Measurements from ENCODE around the gene STING1. TPM values are rescaled to one million over a fixed set of nuclear protein-coding genes. Genes with fewer than 3 reads are reported as not detected.

Gene STING1
- total RNA-seq, 1 experiment from 2014 or later, result 0.48 TPM

- no peak overlapping the region for H4K8ac ChIP-seq (replicated peaks; ENCODE audit: insufficient read length, low read depth, low read length)
Measured at GRCh38 chr5:139451176-139451575, 31.4 kb downstream of the STING1 start.

More at GRCh38 chr5:139451176-139451575, 31.4 kb downstream of the STING1 start:
- Histone ChIP-seq H3K23me2 (ENCODE audit: insufficient read length, low read depth, low read length, poor library complexity, severe bottlenecking) (no peaks in the 10 kb centered on the region), H3K27ac (ENCODE audit: insufficient read length, low read depth, low read length) (no peak overlapping the region), H3K14ac (ENCODE audit: insufficient read depth, low read length) (no peak overlapping the region), H3K4ac (ENCODE audit: low read depth, low read length) (no peak overlapping the region), H2BK120ac (ENCODE audit: low read depth, low read length, poor library complexity, severe bottlenecking) (no peak overlapping the region), H3K18ac (ENCODE audit: insufficient read length, low read depth, low read length) (no peak overlapping the region), H2BK12ac (ENCODE audit: insufficient read length, low read depth, low read length) (no peak overlapping the region), H2BK15ac (ENCODE audit: low read depth, low read length) (no peak overlapping the region), H3K27me3 (ENCODE audit: insufficient read depth, low read length) (no peaks in the 10 kb centered on the region), H3K9ac (ENCODE audit: extremely low read depth, insufficient read length, low read length) (no peak overlapping the region), H2BK5ac (ENCODE audit: insufficient read length, low read length) (no peak overlapping the region), H3K9me3 (ENCODE audit: control insufficient read depth, low read depth, low read length) (no peaks in the 10 kb centered on the region), H2BK20ac (ENCODE audit: low read depth, low read length, poor library complexity, severe bottlenecking) (no peak overlapping the region), H3K4me1 (ENCODE audit: insufficient read depth, low read length) (no peaks in the 10 kb centered on the region), H3K4me2 (ENCODE audit: insufficient read depth, insufficient read length, low read length) (no peak overlapping the region), H3K79me1 (ENCODE audit: insufficient read depth, low read depth, low read length, poor library complexity, severe bottlenecking) (no peaks in the 10 kb centered on the region), H4K5ac (ENCODE audit: insufficient read length, low read depth, low read length) (no peak overlapping the region), H2AK5ac (ENCODE audit: insufficient read length, low read length) (no peak overlapping the region), H3T11ph (ENCODE audit: low read length) (no peak overlapping the region), H3K79me2 (ENCODE audit: insufficient read depth, low read length) (no peaks in the 10 kb centered on the region), H3K56ac (ENCODE audit: insufficient read length, low read depth, low read length) (no peak overlapping the region), H4K91ac (ENCODE audit: insufficient read length, low read depth, low read length) (no peak overlapping the region), H4K20me1 (ENCODE audit: control insufficient read depth, insufficient read depth, insufficient read length) (no peaks in the 10 kb centered on the region), H3K23ac (ENCODE audit: insufficient read length, low read depth, low read length) (no peak overlapping the region), H2AFZ (ENCODE audit: low read length) (no peak overlapping the region)
- no peaks in the 10 kb centered on the region for H3K4me1 Mint-ChIP-seq
- 100% methylated on average over 2 of the region's 2 CpGs for WGBS (ENCODE audit: extremely low coverage, insufficient read length, low lambda C conversion rate)
- no peaks in the 10 kb centered on the region for H3K36me3 Mint-ChIP-seq (ENCODE audit: insufficient read depth in 1 of 3, low read depth in 3 of 3)
- no peak for DNase-seq
- TF ChIP-seq CTCF (conservative IDR thresholded peaks at IDR 0.05), result no peak
- no peaks in the 10 kb centered on the region for H3K9me3 Mint-ChIP-seq
- H3K4me3 Mint-ChIP-seq, result no peak overlapping the region
- H3K27me3 Mint-ChIP-seq (ENCODE audit: low read depth), result no peaks in the 10 kb centered on the region; the same call in 1 of the 2 replicates
- H3K27ac Mint-ChIP-seq, result no peak overlapping the region

Measured in H9 (cell line).